ENCODE data around the gene GRK6.
"Not testable (repeated sequence)": the region's sequence is repeated elsewhere in the genome, so short reads cannot be mapped to it uniquely, and the experiment has no call there.

Gene GRK6

GRCh38 chr5:177483994-177484901 lies 57.8 kb downstream of the GRK6 start:
- H3K4me1 ChIP-seq = peaks cover 0 to 64% (median 42%) of the 10 kb centered on the region in 4 donors
- no peaks in the 10 kb centered on the region for H3K27me3 ChIP-seq
- DNase-seq = no peak
- peak overlapping the region; percentile 67 to 100 for H3K27ac ChIP-seq
- no peak for TF ChIP-seq CTCF (IDR thresholded peaks at IDR 0.05)
- peaks cover 62 to 81% (median 68%) of the 10 kb centered on the region in 3 donors for H3K36me3 ChIP-seq
- intact Hi-C loops (cut with DNase I; ENCODE audit: low total_unique reads) = no loop called here
- no peaks in the 10 kb centered on the region for H3K9me3 ChIP-seq
- no peak overlapping the region for H3K4me3 ChIP-seq

- H3K27me3 ChIP-seq = no peaks in the 10 kb centered on the region
- peaks cover 0 to 63% (median 41%) of the 10 kb centered on the region in 4 donors for H3K4me1 ChIP-seq
- peaks cover 69 to 89% (median 74%) of the 10 kb centered on the region in 3 donors for H3K36me3 ChIP-seq
- H3K9me3 ChIP-seq = no peaks in the 10 kb centered on the region
- H3K4me3 ChIP-seq = no peak overlapping the region
- no peak for DNase-seq
- TF ChIP-seq CTCF (IDR thresholded peaks at IDR 0.05) = no peak
- intact Hi-C loops (cut with DNase I; ENCODE audit: low total_unique reads) = no loop called here
- peak overlapping the region; percentile 67 to 100 for H3K27ac ChIP-seq
Observed at GRCh38 chr5:177484902-177485549, 58.5 kb downstream of the GRK6 start.

- H3K27ac ChIP-seq = peak overlapping the region in 1 of 2 donors; percentile 100
- H3K9me3 ChIP-seq; DNase-seq; H3K4me3 ChIP-seq; H3K27me3 ChIP-seq; intact Hi-C loops (cut with DNase I; ENCODE audit: low total_unique reads): not testable (repeated sequence)
- peaks cover 72 to 96% (median 82%) of the 10 kb centered on the region in 3 donors for H3K36me3 ChIP-seq
- peaks cover 0 to 63% (median 41%) of the 10 kb centered on the region in 4 donors for H3K4me1 ChIP-seq
Observed at GRCh38 chr5:177485753-177486152, 59.3 kb downstream of the GRK6 start.

GRCh38 chr5:177486256-177486655 lies 59.8 kb downstream of the GRK6 start:
- peaks cover 72 to 98% (median 81%) of the 10 kb centered on the region in 3 donors for H3K36me3 ChIP-seq
- H3K4me3 ChIP-seq = no peak overlapping the region
- H3K27me3 ChIP-seq = no peaks in the 10 kb centered on the region
- H3K4me1 ChIP-seq = peaks cover 0 to 64% (median 43%) of the 10 kb centered on the region in 4 donors
- no peak for TF ChIP-seq CTCF (IDR thresholded peaks at IDR 0.05)
- no peak for DNase-seq
- H3K27ac ChIP-seq = peak overlapping the region in 1 of 2 donors; percentile 100
- intact Hi-C loops (cut with DNase I; ENCODE audit: low total_unique reads) = no loop called here
- no peaks in the 10 kb centered on the region for H3K9me3 ChIP-seq

GRCh38 chr5:177487144-177487543 lies 60.7 kb downstream of the GRK6 start:
- Histone ChIP-seq H3K27me3 (no peaks in the 10 kb centered on the region), H3K36me3 (peaks cover 72 to 99% (median 81%) of the 10 kb centered on the region in 3 donors), H3K27ac (peak overlapping the region; percentile 41 to 100), H3K9me3 (no peaks in the 10 kb centered on the region), H3K4me3 (no peak overlapping the region), H3K4me1 (peaks cover 0 to 64% (median 43%) of the 10 kb centered on the region in 4 donors)
- intact Hi-C loops (cut with DNase I; ENCODE audit: low total_unique reads) = no loop called here
- TF ChIP-seq CTCF (IDR thresholded peaks at IDR 0.05) = no peak
- DNase-seq = no peak

GRCh38 chr5:177487975-177488374 lies 61.5 kb downstream of the GRK6 start:
- no peak for DNase-seq
- Histone ChIP-seq H3K9me3 (no peaks in the 10 kb centered on the region), H3K27ac (peak overlapping the region; percentile 41 to 100), H3K27me3 (no peaks in the 10 kb centered on the region), H3K36me3 (peaks cover 71 to 97% (median 84%) of the 10 kb centered on the region in 3 donors), H3K4me1 (peaks cover 0 to 65% (median 50%) of the 10 kb centered on the region in 4 donors), H3K4me3 (no peak overlapping the region)
- no peak for TF ChIP-seq CTCF (IDR thresholded peaks at IDR 0.05)
- intact Hi-C loops (cut with DNase I; ENCODE audit: low total_unique reads) = no loop called here
